Calu3 (cell line): ENCODE data around the gene MAPK1IP1L. TPM values are rescaled to one million over a fixed set of nuclear protein-coding genes. Genes with fewer than 3 reads are reported as not detected.
"Not testable (repeated sequence)": the region's sequence is repeated elsewhere in the genome, so short reads cannot be mapped to it uniquely, and the experiment has no call there.

ENCODE experiments used
- BruUV-seq: library from RNA; stranded (reverse); fragments of 400-500 nt; replicated peaks from 2 replicates; lab custom pipeline; 2021; lab: Mats Ljungman, UMichigan
- CTCF ChIA-PET: fragments of 300-600 bp; sonication (Branson Sonifier 250); formaldehyde crosslinking; loops from one replicate; lab custom pipeline; 2022; ENCODE audit warnings: antibody characterized with exemption; lab: Charles Lee
- DNase-seq: peaks from one replicate; pipeline ENCODE4 v3.0.0; 2022
- H3K27ac Mint-ChIP-seq: one replicate; pipeline ENCODE4 v1.8.0; 2022; ENCODE audit warnings: mixed read lengths; ENCODE audit not compliant: unreplicated experiment
- H3K27me3 Mint-ChIP-seq: one replicate; pipeline ENCODE4 v1.8.0; 2022; ENCODE audit warnings: mixed read lengths; ENCODE audit not compliant: unreplicated experiment
- H3K36me3 Mint-ChIP-seq: one replicate; pipeline ENCODE4 v1.8.0; 2022; ENCODE audit warnings: mild to moderate bottlenecking, moderate library complexity, mixed read lengths; ENCODE audit not compliant: insufficient read depth, unreplicated experiment
- H3K4me1 Mint-ChIP-seq: one replicate; pipeline ENCODE4 v1.8.0; 2022; ENCODE audit warnings: mild to moderate bottlenecking, low read depth, mixed read lengths; ENCODE audit not compliant: unreplicated experiment
- H3K4me3 Mint-ChIP-seq: one replicate; pipeline ENCODE4 v1.8.0; 2022; ENCODE audit warnings: mild to moderate bottlenecking, low read depth, moderate library complexity, mixed read lengths; ENCODE audit not compliant: unreplicated experiment
- H3K9me3 Mint-ChIP-seq: one replicate; pipeline ENCODE4 v1.8.0; 2022; ENCODE audit warnings: low read depth, mixed read lengths; ENCODE audit not compliant: unreplicated experiment
- CTCF ChIP-seq: fragments of 200-600 bp; IDR thresholded peaks from one replicate; pipeline ENCODE4 v1.8.0; 2022; ENCODE audit warnings: antibody characterized with exemption; ENCODE audit not compliant: unreplicated experiment
- intact Hi-C: fragments of 100-400 bp; cut with micrococcal nuclease; formaldehyde crosslinking; loops from one replicate; pipeline ENCODE4 v1.10.0; 2022; ENCODE audit not compliant: unreplicated experiment
- total RNA-seq: library from RNA; stranded (reverse); gene quantifications from 2 replicates; pipeline ENCODE4 v1.2.3, GENCODE V29; 2022

Gene MAPK1IP1L
- total RNA-seq, 1 experiment from 2014 or later, result 108 TPM

GRCh38 chr14:55028476-55028875 is 23.0 kb upstream of the MAPK1IP1L start:
- CTCF ChIA-PET, result no interaction called here
- BruUV-seq, result no TSS peak
- peaks cover 32% of the 10 kb centered on the region for H3K4me1 Mint-ChIP-seq

DNA sequence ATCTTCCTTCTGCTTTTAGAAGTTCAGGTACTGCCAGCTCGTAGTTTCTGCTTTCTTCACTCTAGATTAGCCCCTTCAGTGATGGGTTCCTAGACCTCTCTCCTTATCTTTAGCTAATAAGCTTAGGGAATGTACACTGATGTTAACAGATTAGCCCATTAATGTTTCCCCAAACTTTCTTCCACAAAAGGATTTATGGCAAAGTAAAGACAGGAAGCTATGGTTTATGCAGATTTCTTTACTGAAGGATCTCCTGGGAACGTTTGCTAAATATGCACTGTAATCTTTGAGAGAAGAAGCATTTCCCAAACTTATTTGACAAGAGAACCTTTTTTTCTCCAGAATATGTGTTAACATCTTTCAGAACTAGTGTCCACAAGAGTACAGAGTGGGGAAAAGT is 20.3 kb upstream of the MAPK1IP1L start:
- Mint-ChIP-seq H3K27ac (no peak overlapping the region), H3K4me1 (peaks cover 9% of the 10 kb centered on the region), H3K27me3 (no peaks in the 10 kb centered on the region), H3K36me3 (peaks cover 28% of the 10 kb centered on the region), H3K9me3 (no peaks in the 10 kb centered on the region), H3K4me3 (no peak overlapping the region)
- no peak for TF ChIP-seq CTCF
- CTCF ChIA-PET, result interaction anchor here (1.5 kb wide), 1 partner anchor 20 kb away, joined by 4 read pairs; the partner anchor contains the start of gene MAPK1IP1L
- DNase-seq, result no peak
- no TSS peak for BruUV-seq
- intact Hi-C loops, result no loop called here

More at GRCh38 chr14:55028476-55028875, 23.0 kb upstream of the MAPK1IP1L start:
- H3K27me3 Mint-ChIP-seq, result no peaks in the 10 kb centered on the region
- DNase-seq, result no peak
- H3K27ac Mint-ChIP-seq, result peak overlapping the region; percentile 23
- no peak for TF ChIP-seq CTCF
- peaks cover 34% of the 10 kb centered on the region for H3K36me3 Mint-ChIP-seq
- H3K9me3 Mint-ChIP-seq, result no peaks in the 10 kb centered on the region
- intact Hi-C loops, result no loop called here
- H3K4me3 Mint-ChIP-seq, result peak overlapping the region; percentile 89

DNA sequence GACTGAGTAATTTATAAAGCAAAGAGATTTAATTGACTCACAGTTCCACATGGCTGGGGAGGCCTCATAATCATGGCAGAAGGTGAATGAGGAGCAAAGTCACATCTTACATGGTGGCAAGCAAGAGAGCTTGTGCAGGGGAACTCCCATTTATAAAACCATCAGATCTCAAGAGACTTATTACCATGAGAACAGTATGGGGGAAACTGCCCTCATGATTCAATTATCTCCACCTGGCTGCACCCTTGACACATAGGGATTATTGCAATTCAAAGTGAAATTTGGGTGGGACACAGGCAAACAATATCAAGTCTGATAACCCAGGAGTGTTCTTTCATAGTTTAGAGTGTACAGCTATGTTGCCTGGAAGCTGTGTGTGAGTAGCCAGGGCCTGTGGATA is 13.5 kb upstream of the MAPK1IP1L start:
- H3K27me3 Mint-ChIP-seq, H3K4me1 Mint-ChIP-seq, intact Hi-C loops, DNase-seq, BruUV-seq, H3K4me3 Mint-ChIP-seq, CTCF ChIA-PET, H3K9me3 Mint-ChIP-seq, H3K27ac Mint-ChIP-seq: not testable (repeated sequence)
- H3K36me3 Mint-ChIP-seq, result peaks cover 19% of the 10 kb centered on the region

- Mint-ChIP-seq H3K27me3 (no peaks in the 10 kb centered on the region), H3K4me1 (peaks cover 9% of the 10 kb centered on the region), H3K36me3 (peaks cover 19% of the 10 kb centered on the region), H3K4me3 (no peak overlapping the region), H3K9me3 (no peaks in the 10 kb centered on the region), H3K27ac (no peak overlapping the region)
- CTCF ChIA-PET, result no interaction called here
- intact Hi-C loops, result no loop called here
- TF ChIP-seq CTCF, result no peak
- no peak for DNase-seq
- BruUV-seq, result no TSS peak
Measured at GRCh38 chr14:55038708-55039107, 12.7 kb upstream of the MAPK1IP1L start.

- BruUV-seq, result TSS peak; percentile 4
- CTCF ChIA-PET, result no interaction called here
- H3K36me3 Mint-ChIP-seq, result no peaks in the 10 kb centered on the region
- no peak overlapping the region for H3K4me3 Mint-ChIP-seq
- H3K27ac Mint-ChIP-seq, result no peak overlapping the region
- TF ChIP-seq CTCF, result no peak
- no peak for DNase-seq
- intact Hi-C loops, result no loop called here
- H3K9me3 Mint-ChIP-seq, result no peaks in the 10 kb centered on the region
- peaks cover 5% of the 10 kb centered on the region for H3K4me1 Mint-ChIP-seq
- H3K27me3 Mint-ChIP-seq, result no peaks in the 10 kb centered on the region
Measured at GRCh38 chr14:55043528-55043927, 7.9 kb upstream of the MAPK1IP1L start.
